H54 (cell line): Measurements from ENCODE around the gene ZHX3.

Experiments used
- DNase-seq: peaks from one replicate; pipeline ENCODE4 v3.0.0; 2011; ENCODE audit warnings: low spot score, mixed read lengths; ENCODE audit not compliant: insufficient read length
- FAIRE-seq: peaks from 3 replicates; lab custom pipeline; 2011; peaks lifted over from hg19 to GRCh38; lab: Jason Lieb, UNC
- POLR2A ChIP-seq: IDR thresholded peaks from 2 replicates; pipeline ENCODE4 v1.6.1; 2011; ENCODE audit warnings: low read depth, mild to moderate bottlenecking, low read length

ZHX3 gene

DNA sequence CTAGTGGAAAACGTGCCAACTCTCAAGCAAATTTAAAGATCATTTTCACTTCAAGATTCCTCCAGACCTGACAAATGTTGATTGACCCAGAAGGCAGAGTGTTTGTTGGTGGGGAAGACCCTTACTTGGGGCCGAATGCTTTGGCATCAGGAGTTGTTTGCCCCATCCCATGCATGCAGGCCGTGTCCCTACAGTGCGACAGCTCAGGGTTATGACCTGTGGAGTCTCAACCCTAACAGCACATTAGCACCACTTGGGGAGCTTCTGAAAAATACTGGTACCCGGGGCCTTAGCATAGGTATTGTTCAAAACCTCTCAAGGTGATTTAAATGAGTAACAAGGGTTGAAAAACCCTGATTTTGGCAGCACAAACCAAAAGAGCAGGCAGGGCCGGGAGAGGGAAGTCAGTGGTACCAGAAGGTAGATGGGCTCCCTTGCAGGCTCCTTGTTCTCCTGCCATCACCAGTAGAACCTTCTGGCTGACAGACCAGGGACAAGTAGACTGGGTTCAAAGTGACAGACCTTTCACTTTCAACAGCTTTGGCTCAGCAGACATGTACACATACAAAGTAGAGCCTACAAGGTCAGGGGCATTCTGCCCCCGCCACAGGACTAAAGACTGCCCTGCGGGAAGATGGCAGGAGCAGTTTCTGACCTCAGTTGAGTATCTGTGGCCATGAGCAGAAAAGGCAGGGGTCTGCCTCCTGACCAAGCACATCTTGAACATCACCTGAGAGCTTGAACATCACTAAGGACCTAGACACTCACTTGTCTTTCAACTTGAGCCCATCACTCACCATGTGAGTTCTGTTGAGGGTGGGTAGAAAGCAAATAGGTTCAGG, 140.6 kb downstream of the ZHX3 start:
- TF ChIP-seq POLR2A, result no peak
- no peak for DNase-seq
- no peak for FAIRE-seq

GRCh38 chr20:41175727-41176330, 141.7 kb downstream of the ZHX3 start:
- TF ChIP-seq POLR2A, result no peak
- no peak for DNase-seq
- no peak for FAIRE-seq

DNA sequence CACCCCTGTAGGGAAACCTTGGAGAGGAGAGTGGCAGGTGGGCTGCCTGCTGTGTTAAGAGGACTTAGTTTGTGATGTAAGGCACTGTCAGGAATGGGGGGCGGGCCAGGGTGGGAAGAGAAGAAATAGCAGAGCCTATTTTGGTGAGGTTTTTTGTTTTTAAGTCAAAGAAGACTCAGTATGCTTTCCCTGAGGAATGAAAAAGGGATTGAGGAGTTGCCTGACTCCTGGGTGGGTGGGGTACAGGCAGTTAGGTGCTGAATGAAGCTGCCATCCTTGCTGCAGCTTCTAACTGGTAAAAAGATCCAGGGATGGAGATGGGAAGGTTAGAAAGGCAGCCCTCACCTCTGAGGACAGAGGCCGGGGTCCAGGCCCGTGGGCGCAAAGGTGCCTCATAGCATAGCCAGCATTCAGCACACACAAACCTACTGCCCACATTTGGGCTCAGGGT, 142.3 kb downstream of the ZHX3 start:
- FAIRE-seq (no peak), DNase-seq (no peak)
- TF ChIP-seq POLR2A, result no peak

GRCh38 chr20:41174782-41175181, 142.7 kb downstream of the ZHX3 start:
- TF ChIP-seq POLR2A, result no peak
- FAIRE-seq (no peak), DNase-seq (no peak)

- DNase-seq (no peak), FAIRE-seq (no peak)
- no peak for TF ChIP-seq POLR2A
These were observed 143.2 kb downstream of the ZHX3 start for GRCh38 chr20:41174373-41174772.

GRCh38 chr20:41173791-41174341, 143.7 kb downstream of the ZHX3 start:
- TF ChIP-seq POLR2A, result no peak
- FAIRE-seq, result no peak
- no peak for DNase-seq

- peak; percentile 69 for DNase-seq
- TF ChIP-seq POLR2A, result no peak
- no peak for FAIRE-seq
These were observed 144.3 kb downstream of the ZHX3 start for GRCh38 chr20:41173161-41173721.

GRCh38 chr20:41172296-41173140, 145.0 kb downstream of the ZHX3 start:
- DNase-seq, result no peak
- no peak for TF ChIP-seq POLR2A
- FAIRE-seq, result no peak

DNA sequence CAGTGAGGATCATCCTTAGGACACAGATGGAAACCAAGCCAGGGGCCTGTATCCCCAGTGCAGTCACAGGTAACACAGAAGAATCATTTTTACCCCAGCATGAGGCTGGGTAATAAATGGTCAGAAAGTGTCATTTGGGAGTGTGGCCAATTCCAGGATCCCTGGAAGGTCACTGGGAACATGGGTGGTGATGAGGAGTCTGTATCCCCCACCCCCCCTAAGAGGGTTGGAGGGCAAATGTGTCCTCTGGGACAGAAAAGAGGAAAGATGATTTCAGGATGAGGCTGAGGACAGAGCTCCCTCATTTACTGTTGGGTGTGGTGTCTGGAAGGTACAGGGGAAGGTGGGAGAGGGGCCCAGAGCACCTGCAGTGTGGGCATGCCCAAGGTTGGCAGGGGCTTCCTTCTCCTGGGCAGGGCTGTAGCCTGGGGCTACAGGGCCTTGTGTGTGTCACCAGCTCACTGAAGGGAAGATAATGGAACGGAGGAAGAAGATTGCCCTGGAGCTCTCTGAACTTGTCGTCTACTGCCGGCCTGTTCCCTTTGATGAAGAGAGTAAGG, 145.7 kb downstream of the ZHX3 start:
- FAIRE-seq (no peak), DNase-seq (no peak)
- no peak for TF ChIP-seq POLR2A

GRCh38 chr20:41170386-41171105, 147.0 kb downstream of the ZHX3 start:
- FAIRE-seq, result no peak
- DNase-seq, result no peak
- TF ChIP-seq POLR2A, result no peak

- FAIRE-seq (no peak), DNase-seq (peak; percentile 56)
- TF ChIP-seq POLR2A, result no peak
These were observed 147.7 kb downstream of the ZHX3 start for GRCh38 chr20:41169791-41170351.

GRCh38 chr20:41169162-41169690, 148.3 kb downstream of the ZHX3 start:
- FAIRE-seq, result no peak

More at GRCh38 chr20:41169162-41169690, 148.3 kb downstream of the ZHX3 start:
- no peak for TF ChIP-seq POLR2A
- DNase-seq, result no peak
